Smooth muscle cell of the brain vasculature (primary cell): Measurements from ENCODE around the gene CCR6.
"Not testable (repeated sequence)": the region's sequence is repeated elsewhere in the genome, so short reads cannot be mapped to it uniquely, and the experiment has no call there.

Source experiments
- DNase-seq: peaks from one replicate; pipeline ENCODE4 v3.0.0-alpha.2; 2012; ENCODE audit warnings: low read depth, low spot score

CCR6 gene

DNA sequence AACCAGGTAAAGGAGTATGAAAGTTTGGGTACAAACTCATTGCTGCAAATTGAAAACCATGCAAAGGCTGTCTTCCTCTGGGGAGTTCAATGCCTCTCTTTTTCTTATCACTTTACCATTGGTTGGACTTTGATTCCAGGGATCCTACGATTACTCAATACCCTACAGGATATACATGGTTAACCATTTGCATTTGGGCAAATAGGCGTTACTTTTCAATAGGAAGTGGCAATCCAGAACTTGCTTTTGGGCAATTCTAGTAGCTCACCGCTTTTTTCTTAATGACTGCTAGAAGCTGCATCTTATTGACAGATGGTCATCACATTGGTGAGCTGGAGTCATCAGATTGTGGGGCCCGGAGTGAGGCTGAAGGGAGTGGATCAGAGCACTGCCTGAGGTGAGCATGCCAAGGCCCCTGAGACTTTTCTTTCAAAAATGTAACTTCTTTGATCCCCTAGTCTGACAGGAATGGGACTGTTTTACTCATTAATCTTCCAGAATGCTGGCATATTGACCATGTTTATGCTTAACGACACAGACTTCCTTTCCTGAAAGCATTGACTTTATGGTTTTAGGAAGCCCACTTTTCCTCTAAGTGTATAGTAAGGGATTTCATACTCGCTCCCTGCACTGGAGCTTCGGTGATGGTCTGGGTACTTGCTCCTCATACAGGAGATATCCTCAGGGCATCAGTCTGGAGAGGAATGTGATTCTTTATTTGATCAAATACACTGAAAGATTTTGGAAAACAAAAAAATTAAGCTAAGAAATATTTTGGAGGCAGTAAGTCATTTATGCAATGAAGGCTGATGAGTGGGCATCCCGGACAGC lies at the start of gene CCR6:
Gene CCR6 (plus strand): TSS at position 270 of the 831 bp plus-strand sequence. CDS start 13,039 bp downstream, outside the sequence.
- no peak for DNase-seq

DNA sequence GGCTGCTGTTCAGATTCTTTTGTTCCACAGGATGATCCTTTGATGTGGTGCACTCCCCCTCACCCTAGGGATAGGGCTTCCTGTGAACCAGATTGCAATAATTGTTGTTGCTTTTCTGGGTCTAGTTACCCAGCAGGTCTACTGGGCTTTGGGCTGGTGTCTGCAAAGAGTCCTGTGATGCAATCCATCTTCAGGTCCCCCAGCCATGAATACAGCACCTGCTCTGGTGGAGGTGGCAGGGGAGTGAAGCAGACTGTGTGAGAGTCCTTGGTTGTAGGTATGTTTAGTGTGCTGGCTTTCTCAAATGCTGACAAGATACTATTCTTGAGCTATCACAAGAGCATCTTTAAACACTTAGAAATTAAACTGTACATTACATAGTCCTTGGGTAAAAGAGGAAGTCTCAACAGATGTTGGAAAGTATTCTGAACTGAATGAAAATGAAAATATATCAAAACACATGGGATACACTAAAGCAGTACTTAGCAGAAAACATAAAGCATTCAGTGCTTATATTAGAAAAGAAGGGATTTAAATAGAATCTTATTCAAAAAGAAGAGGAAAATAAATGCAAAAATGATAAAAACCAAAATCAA lies 49.1 kb upstream of the CCR6 start:
- no peak for DNase-seq

DNA sequence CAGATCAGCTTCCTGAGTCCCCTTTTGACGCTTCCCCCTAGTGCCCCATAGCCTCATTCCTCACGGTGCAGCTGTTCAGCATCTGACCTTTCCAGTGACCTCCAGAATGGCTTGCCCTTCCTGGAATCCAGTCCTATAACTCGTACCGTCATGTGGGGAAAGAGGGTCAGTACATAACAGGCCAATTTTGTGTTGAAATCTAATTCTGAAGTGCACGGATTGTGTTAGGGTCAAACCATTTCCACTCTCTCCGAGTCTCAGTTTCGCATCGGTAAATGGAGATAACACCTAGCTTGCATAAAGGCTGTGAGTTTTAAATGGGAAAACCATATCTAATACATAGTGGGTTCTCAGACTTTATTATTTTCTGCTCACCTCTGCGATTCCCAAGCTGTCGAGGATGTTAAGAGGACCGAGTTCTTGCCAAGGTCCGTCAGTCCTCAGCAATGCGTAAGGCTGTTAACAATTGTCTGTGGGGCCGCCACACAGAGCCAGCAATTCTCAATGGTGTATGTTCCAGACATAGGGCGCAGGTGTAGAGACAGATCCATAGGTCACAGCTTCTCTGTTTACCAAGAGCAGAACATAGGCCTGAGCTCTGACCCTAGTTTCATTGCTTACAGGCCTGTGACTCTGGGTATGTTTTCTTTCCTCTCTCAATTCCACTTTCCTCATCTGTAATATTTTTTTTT lies 45.5 kb upstream of the CCR6 start:
- no peak for DNase-seq

DNA sequence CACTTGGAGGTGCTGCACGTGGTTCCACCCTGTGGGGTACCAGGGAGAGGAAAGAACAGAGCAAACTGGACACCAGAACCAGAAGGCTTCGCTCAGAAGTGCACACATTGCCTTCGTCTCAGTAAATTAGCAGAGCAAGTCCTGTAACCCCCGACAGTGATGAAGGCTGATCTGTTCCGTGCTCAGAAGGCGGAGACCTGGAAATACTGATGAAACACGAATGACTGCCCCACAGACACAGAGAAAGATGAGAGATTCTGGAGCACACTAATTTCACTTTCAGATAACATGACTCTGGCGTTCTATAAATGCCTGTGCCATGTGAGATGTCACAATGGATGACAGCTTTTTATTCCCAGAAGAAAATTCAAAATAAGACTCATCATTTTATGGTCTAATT lies 44.2 kb upstream of the CCR6 start:
- DNase-seq, result no peak

DNA sequence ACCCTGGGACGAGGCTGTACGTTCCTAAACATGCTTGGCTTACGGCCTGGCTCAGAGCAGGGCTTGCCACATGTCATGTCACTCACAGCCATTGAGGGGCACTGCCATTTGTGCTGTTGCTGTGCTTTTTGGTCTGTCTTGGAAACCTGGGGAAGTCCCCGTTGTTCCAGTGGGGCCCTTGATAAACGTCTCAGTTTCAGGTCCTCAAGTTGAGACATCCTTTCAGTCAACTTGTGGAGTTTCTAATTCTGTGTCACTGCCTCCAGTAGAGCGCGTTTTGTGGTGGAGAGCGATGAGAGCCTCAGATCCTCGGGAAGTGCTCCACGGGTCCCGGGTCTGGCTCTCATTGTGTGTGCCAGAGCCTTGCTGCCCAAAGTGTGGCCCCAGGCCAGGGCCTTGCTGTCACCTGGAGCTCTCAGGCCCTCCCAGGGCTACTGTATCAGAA lies 43.0 kb upstream of the CCR6 start:
- DNase-seq, result no peak

DNA sequence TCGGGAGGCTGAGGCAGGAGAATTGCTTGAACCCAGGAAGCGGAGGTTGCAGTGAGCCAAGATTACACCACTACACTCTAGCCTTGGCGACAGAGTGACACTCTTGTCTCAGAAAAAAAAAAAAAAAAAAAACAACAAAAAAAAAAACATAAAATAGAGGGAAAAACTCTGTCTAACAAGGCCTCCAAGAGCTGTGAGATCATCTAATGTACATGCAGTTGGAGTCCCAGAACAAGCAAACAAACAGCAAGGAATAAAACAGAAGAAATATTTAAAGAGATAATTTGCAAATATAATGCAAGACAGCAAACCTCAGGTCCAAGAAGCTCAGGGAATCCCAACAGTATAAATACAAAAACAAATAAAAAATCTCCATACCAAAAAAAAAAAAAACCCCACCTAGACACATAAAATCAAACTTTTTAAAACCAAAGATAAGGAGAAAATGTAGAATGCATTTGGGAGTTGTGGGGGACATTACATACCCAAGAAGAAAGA lies 35.0 kb upstream of the CCR6 start:
- DNase-seq, result no peak

DNA sequence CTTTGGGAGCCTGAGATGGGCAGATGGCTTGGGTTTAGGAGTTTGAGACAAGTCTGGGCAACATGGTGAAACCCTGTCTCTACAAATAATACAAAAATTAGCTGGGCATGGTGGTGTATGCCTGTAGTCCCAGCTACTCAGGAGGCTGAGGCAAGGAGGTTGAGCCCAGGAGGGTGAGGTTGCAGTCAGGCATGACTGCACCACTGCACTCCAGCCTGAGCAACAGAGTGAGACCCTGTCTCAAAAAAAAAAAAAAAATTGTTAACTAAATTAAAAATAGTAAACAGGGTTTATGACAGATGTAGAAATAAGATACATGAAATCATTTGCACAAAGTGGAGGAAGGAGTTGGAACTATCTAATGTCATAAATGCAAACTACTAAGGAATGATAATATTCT lies 34.2 kb upstream of the CCR6 start:
- not testable (repeated sequence) for DNase-seq

DNA sequence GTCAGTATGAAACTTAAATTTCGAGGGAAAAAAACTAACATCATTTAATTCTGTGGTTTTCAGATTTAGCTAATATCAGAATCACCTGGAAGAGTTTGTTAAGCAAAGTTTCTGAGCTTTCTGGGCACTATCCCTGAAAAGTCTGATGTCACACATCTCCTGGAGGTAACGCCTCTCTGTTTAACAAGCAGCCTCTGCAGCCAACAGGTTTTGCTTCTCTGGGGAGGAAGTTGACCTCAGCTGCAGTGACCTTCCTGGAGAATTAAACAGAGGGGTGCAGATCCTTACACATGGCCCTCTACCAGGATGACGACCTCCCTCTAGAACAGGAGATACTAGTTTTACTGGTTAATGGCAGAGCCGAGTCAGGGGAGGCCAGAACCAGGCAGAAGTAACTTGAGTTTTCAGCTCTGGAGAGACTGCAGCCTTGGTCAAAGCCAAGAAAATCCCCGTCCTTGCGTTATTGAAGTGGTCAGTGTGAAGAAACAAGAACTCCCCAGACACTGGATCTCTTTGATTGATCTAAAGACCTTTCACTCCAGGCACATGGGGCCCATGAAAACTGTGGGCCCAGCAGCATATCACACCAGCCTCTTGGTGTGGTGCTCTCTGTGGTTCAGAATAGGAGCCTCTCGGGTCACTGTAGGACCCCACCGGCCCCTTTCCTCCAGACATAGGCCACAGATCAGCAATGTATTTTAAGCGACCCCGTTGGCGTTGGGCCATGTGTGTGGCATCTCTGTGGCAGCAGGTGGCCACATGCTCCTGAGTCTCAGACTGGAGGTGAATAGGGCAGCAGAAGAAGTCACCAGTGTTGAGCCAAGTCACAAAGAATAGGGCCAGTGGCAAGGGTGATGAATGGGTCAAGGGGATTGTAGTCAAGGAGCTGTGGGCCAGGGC lies 33.4 kb upstream of the CCR6 start:
- no peak for DNase-seq

DNA sequence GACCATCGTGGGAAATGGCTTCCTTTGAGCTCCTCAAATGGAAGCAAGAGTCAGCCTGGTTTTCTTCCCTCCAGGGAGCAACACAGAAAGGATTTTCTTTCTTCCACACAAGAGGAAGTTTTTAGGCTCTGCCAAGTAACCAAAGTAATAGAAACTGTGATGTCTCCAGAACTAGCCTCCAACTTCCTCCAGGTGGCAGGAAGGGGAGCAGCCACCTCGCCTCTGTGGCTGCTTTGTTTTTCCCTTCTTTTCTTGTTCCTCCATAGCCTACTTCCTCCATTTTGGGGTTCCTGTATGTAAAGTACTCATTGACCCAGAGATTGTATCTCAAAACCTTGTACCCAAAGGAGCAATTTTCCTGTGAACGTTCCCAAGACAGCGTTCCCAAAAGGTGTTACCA lies 32.7 kb upstream of the CCR6 start:
- DNase-seq, result no peak

DNA sequence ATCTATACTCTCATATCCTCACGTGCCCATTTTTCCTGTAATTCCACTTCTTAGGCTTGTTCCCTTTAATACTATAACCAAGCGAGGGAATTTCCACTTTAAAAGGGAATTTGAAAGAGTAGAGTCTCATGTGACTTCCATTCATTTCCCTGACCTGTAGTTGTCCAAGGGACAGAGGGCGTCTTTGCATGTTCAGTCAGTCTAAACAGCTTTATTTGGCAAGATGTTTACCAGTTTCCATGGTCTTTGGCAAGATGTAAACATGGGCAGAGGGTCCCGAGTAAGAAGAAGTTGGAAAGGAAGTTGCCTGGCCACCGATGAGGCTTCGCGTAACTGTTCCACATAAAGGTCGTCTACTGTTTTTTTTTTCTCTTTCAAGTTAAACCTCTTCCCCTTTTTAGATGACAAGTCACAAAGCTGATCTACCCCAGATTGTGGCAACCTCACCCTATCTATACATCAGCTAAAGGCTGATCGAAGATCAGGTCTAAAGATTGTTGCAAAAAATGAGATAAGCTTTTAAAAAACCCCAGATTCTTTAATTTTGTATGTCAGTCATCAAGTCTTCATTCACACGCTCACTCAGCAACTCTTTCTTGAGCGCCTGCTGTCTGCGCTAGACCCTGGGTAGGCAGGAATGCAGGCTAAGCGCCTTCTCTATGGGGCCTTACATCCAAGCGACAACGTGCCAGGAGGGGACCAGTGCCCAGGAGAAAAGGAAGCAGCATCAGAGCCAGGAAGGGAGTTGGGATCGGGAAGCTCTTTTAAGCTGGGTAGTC lies 31.7 kb upstream of the CCR6 start:
- DNase-seq, result no peak

DNA sequence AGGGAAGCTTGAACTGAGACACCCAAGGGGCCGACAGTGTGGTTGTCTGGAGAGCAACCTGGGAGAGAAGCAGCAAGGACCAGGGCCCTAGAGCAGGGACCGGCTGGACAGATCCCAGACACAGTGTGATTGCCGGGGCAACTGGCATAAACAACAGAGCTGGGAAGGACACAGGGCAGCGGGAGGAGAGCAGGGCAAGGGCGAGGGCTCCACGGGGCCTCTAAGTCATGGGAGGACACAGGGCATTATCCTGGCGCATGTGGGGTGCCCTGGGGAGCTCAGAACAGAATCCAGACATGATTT lies 31.1 kb upstream of the CCR6 start:
- no peak for DNase-seq

DNA sequence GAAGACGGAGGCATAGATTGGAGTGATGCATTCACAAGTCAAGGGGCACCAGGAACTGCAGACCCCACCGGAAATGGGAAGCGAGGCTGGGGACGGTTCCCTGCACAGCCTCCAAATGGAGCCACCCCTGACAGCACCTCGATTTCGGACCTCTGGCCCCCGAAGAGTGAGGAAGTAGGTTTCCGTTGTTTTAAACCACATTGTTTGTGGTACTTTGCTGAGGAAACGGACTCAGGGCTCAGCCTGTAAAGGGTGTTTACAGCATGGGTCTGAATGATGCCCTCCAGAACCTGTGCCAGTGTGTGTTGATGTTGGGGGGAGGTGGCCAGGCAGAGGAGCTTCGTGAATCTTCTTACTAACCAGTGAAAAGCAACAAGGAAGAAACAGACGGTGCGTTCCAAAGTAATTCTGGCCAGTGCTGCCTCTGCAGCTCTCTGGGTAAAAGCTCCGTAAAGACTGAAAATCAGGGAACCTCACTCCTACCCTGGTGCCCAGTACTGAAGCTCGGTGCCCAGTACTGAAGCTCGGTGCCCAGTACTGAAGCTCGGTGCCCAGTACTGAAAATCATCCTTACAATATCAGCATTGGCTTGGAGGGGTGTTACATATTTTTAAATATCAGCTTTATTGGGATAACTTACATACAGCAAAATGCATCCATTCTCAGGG lies 30.1 kb upstream of the CCR6 start:
- no peak for DNase-seq

DNA sequence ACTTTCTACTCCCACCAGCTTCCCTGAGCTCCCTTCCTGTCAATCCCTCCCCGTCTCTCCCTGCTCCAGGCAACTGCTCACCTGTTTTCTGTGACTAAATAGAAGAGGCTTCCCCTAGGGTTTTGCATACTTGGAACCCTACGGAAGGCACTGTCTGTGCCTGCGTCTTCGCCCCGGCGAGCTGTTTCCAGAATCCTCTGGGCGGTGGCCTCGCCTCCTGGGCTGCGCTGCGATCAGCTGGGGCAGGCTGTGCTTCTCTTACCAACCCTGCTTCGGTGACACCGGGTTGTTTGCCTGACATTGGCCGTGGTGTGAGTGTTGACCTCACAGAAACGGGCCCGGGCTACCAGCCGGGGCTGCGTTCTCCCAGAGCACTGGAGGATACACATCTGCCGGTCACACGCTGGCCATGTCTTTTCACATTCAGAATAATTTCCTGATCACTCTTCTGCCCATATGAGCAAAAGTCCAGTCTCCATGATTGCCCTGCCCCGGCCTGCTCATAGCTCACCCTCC lies 29.4 kb upstream of the CCR6 start:
- no peak for DNase-seq

DNA sequence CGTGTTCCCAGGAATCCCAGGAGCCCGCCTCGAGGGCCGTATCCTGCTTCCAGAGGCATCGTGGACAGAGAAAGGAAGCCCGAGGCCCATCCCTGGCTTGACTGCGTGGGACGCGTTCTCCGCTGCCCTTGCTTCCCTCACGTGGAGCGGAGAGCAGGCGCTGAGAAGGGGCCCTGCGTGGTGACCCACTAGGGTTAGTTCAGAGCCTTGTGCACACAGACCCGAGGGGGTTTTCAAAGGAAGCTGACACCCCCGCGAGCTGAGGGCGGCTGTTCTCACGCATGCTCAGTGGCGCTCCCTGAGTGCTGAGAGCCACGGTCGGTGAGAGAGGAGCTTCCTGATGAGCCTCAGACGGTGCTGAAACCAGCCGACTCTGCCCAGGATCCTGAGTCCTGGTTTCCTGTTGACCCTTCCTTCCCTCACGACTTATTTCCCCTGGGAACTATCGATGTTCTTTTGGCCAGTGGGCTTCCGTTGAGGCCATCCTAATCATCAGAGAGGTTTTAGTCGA lies 28.9 kb upstream of the CCR6 start:
- DNase-seq, result no peak

DNA sequence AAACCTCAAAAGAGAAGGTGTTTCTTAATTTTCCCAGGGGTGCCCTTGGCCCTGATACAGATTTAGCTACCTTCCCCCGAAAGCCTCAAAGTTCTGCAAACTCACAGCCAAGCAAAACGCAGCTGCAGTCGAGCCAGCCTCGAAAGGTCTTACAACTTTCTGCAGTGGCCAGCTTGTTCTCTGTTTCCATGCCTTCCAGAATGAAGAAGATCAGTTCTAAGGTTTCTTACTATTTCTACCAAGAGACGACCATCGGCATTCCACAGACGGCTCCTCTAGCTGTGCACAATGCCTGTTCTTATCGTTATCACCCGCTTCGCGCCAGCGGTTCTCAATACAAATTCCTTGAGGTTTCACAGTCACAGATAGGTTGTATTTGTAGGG lies 28.5 kb upstream of the CCR6 start:
- no peak for DNase-seq

DNA sequence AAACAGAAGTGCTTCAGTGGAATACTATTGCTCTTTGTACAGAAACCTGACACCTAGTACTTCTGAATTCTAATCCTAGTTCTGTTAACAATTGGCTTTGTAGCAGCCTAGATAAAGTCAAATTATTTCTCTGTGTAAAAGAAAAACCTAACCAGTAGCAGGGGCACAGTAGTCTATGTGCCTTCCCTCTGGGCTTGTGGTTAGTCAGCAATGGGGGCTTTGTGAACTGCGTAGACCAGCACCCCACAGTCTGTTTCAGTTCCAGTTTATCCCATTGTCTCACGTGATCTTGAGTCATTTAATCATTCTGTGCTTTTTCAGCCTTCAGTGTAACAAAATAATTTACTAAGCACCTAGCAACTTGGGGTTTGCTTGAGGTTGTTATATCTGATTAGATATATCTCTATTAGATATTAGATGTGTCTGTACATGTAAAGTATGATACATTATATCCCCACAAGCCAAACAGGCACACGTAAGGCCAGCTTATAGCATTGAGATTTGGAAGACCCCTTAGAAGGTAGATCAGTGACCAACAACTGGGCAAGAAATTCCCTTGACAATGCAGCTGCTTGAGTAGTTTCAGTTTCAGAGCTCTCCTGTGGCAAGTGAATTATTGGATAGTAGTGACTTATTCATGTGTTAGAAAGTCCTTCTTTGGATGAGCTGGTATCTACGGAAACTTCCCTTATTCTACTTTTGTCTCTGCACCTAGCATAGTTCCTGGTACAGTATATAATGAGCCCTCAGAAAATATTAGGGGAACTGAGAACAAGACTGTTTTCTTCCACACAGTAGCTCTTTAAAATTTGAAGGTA lies 27.9 kb upstream of the CCR6 start:
- no peak for DNase-seq

DNA sequence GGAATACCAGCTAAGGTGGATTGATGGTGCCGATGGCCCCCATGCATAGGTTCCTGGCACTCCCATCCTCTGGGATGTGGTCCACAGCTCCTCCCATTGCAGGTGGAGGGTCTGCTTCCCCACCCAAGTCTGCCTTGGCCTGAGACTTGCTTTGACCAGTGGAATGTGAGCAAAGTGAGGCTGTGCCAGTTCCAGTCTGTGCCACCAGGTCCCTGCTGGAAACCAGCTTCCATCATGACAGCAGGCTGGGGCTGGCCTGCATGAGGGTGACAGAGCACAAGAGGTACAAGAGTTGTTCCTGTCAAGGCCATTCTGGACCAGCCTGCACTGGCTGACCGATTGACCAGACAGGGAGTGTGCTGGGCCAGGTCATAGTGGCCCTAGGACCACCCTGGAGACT lies 27.0 kb upstream of the CCR6 start:
- no peak for DNase-seq

DNA sequence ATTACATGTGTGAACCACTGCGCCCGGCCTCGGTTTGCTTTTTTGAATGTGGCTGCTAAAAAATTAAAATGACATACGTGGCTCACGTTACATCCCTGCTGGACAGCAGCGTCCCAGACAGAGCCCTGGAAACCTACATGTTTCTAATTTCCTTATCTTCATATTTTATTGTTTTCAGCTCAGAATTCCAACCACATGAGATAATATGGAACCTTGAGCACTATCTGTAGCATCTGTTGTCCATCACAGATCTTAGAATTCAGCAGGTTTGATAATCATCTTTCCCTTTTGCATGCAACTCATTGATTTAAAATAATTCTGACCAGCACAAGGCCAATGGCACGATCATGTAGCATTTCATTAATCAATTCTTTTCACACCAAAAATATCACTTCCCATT lies 25.9 kb upstream of the CCR6 start:
- DNase-seq, result no peak

DNA sequence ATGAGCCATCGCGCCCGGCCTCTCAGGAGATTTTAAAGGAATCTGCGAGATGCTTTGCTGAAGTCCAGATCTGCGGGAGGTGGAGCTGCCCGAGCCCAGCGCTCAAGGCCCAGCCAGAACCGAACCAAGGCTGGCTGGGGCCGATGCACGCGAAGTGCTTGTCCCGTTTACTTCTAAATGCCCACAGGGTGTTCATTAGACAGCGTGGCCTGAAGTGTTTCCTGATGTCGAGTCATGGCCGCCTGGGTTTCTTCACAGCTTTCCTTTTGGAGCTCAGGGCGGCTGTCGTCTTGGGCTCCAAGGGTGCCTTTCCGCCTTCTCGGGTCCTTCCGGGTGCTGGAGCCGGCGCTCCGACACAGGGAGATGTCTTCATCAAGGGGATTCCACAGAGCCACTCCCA lies 25.1 kb upstream of the CCR6 start:
- no peak for DNase-seq
